HG02571 (cell line): ENCODE results near the gene DSP.

Source experiments
- ATAC-seq: cut with Tn5 transposase; IDR thresholded peaks from one replicate; pipeline ENCODE4 v1.9.1; 2021; ENCODE audit warnings: mild to moderate bottlenecking, moderate library complexity; ENCODE audit not compliant: unreplicated experiment

DSP gene

GRCh38 chr6:7537565-7538174 lies 3.8 kb upstream of the DSP start:
- ATAC-seq: no peak

- no peak for ATAC-seq
Observed at GRCh38 chr6:7538484-7538883, 3.0 kb upstream of the DSP start.

- ATAC-seq: no peak
Observed at GRCh38 chr6:7540595-7540994, 876 bp upstream of the DSP start.

GRCh38 chr6:7542065-7542873 lies 798 bp downstream of the DSP start:
- ATAC-seq: no peak

- no peak for ATAC-seq
Observed at GRCh38 chr6:7542874-7543624, 1.6 kb downstream of the DSP start.

GRCh38 chr6:7543789-7544424 lies 2.4 kb downstream of the DSP start:
- ATAC-seq: no peak

GRCh38 chr6:7544597-7544996 lies 3.1 kb downstream of the DSP start:
- no peak for ATAC-seq

GRCh38 chr6:7545316-7546019 lies 4.0 kb downstream of the DSP start:
- ATAC-seq: no peak

- ATAC-seq: no peak
Observed at GRCh38 chr6:7546020-7546369, 4.5 kb downstream of the DSP start.

- ATAC-seq: no peak
Observed at GRCh38 chr6:7546383-7546782, 4.9 kb downstream of the DSP start.

GRCh38 chr6:7546896-7547295 lies 5.4 kb downstream of the DSP start:
- ATAC-seq: no peak

- ATAC-seq: no peak
Observed at GRCh38 chr6:7547315-7547714, 5.8 kb downstream of the DSP start.

- ATAC-seq: no peak
Observed at GRCh38 chr6:7550433-7550801, 8.9 kb downstream of the DSP start.

GRCh38 chr6:7554533-7555275 lies 13.2 kb downstream of the DSP start:
- ATAC-seq: no peak

- ATAC-seq: no peak
Observed at GRCh38 chr6:7555671-7556070, 14.2 kb downstream of the DSP start.

- ATAC-seq: no peak
Observed at GRCh38 chr6:7556394-7557106, 15.1 kb downstream of the DSP start.

GRCh38 chr6:7557652-7558051 lies 16.2 kb downstream of the DSP start:
- no peak for ATAC-seq

GRCh38 chr6:7558781-7559180 lies 17.3 kb downstream of the DSP start:
- no peak for ATAC-seq

GRCh38 chr6:7559196-7559595 lies 17.7 kb downstream of the DSP start:
- no peak for ATAC-seq
